CD14-positive monocyte (primary cell): ENCODE measurements around the gene ORC3. TPM values are rescaled to one million over a fixed set of nuclear protein-coding genes. Genes with fewer than 3 reads are reported as not detected.
"Not testable (repeated sequence)": the region's sequence is repeated elsewhere in the genome, so short reads cannot be mapped to it uniquely, and the experiment has no call there.

Experiments used
- DNase-seq, 3 donors: peaks; one replicate each; pipeline ENCODE4 v3.0.0-alpha.2; 2011 to 2022
- H2AFZ ChIP-seq: 2 replicates; pipeline ENCODE4 v1.6.0; 2012; ENCODE audit warnings: mild to moderate bottlenecking, low read depth, low read length, inconsistent platforms; ENCODE audit not compliant: insufficient read depth, poor library complexity, severe bottlenecking
- H3K27ac ChIP-seq, 2 donors: 1 replicate in 1 of 2; 2 replicates in 1 of 2; pipeline ENCODE4 v1.5.1; 2012 to 2013; ENCODE audit warnings: low read length in 2 of 2, control low read depth in 1 of 2, inconsistent platforms in 1 of 2, low read depth in 1 of 2, mild to moderate bottlenecking in 1 of 2
- H3K27me3 ChIP-seq, 2 donors: one replicate each; pipeline versions ENCODE4 v1.6.0 to v1.6.1; 2011 to 2013; ENCODE audit warnings: low read length in 2 of 2; ENCODE audit not compliant: control insufficient read depth in 2 of 2, insufficient read depth in 2 of 2
- H3K36me3 ChIP-seq, 2 donors: replicated peaks in 1 of 2; 1 replicate in 1 of 2; 2 replicates in 1 of 2; pipeline versions ENCODE4 v1.5.1 to v1.6.1; 2012 to 2013; ENCODE audit warnings: low read length in 2 of 2, control low read depth in 1 of 2, inconsistent platforms in 1 of 2, mild to moderate bottlenecking in 1 of 2; ENCODE audit not compliant: insufficient read depth in 2 of 2, control insufficient read depth in 1 of 2
- H3K4me1 ChIP-seq, 2 donors: 1 replicate in 1 of 2; 2 replicates in 1 of 2; pipeline versions ENCODE4 v1.5.1 to v1.6.1; 2012 to 2013; ENCODE audit warnings: low read length in 2 of 2, control low read depth in 1 of 2, inconsistent platforms in 1 of 2, mild to moderate bottlenecking in 1 of 2, moderate library complexity in 1 of 2; ENCODE audit not compliant: insufficient read depth in 2 of 2, control insufficient read depth in 1 of 2
- H3K4me2 ChIP-seq: replicated peaks from 2 replicates; pipeline ENCODE3; 2012; ENCODE audit warnings: low read length, moderate library complexity, mild to moderate bottlenecking; ENCODE audit not compliant: poor library complexity, severe bottlenecking; ENCODE audit errors: extremely low read depth
- H3K4me3 ChIP-seq, 3 experiments: fragments of 200-600 bp in 1 of 3; sonication (generic) in 1 of 3; replicated peaks in 1 of 3; 1 replicate in 2 of 3; 2 replicates in 1 of 3; pipeline ENCODE4 v1.5.1; 2011 to 2013; ENCODE audit warnings: low read length in 3 of 3, mild to moderate bottlenecking in 3 of 3, control low read depth in 2 of 3, low read depth in 2 of 3, inconsistent platforms in 1 of 3, moderate library complexity in 1 of 3
- H3K79me2 ChIP-seq: 2 replicates; pipeline ENCODE4 v1.6.0; 2012; ENCODE audit warnings: mild to moderate bottlenecking, control low read depth, inconsistent platforms, low read length, moderate library complexity; ENCODE audit not compliant: insufficient read depth
- H3K9ac ChIP-seq: 2 replicates; pipeline ENCODE4 v1.6.0; 2017; ENCODE audit warnings: low read length, mild to moderate bottlenecking; ENCODE audit not compliant: insufficient read depth, poor library complexity, severe bottlenecking
- H3K9me3 ChIP-seq, 2 donors: replicated peaks in 1 of 2; 1 replicate in 1 of 2; 2 replicates in 1 of 2; pipeline versions ENCODE4 v1.5.1 to v1.6.1; 2012 to 2013; ENCODE audit warnings: low read length in 2 of 2, control low read depth in 1 of 2; ENCODE audit not compliant: control insufficient read depth in 1 of 2, insufficient read depth in 1 of 2
- H4K20me1 ChIP-seq: 2 replicates; pipeline ENCODE4 v1.6.0; 2012; ENCODE audit warnings: mild to moderate bottlenecking, low read length, control low read depth, moderate library complexity; ENCODE audit not compliant: insufficient read depth
- H3K27ac Mint-ChIP-seq, 7 donors: one replicate each; pipeline ENCODE4 v1.8.0; 2020; ENCODE audit warnings: mild to moderate bottlenecking in 7 of 7, mixed read lengths in 7 of 7, moderate library complexity in 6 of 7, inconsistent platforms in 2 of 7
- H3K27me3 Mint-ChIP-seq, 3 donors: one replicate each; pipeline ENCODE4 v1.8.0; 2021 to 2022; ENCODE audit warnings: low read depth in 3 of 3, mild to moderate bottlenecking in 3 of 3, mixed read lengths in 3 of 3, moderate library complexity in 3 of 3, inconsistent platforms in 1 of 3
- H3K36me3 Mint-ChIP-seq, 2 donors: one replicate each; pipeline ENCODE4 v1.8.0; 2020; ENCODE audit warnings: mixed read lengths in 2 of 2, inconsistent platforms in 1 of 2, mild to moderate bottlenecking in 1 of 2
- H3K4me1 Mint-ChIP-seq: one replicate; pipeline ENCODE4 v1.8.0; 2020; ENCODE audit warnings: mild to moderate bottlenecking, mixed read lengths
- H3K4me3 Mint-ChIP-seq, 2 donors: one replicate each; pipeline ENCODE4 v1.8.0; 2020; ENCODE audit warnings: mild to moderate bottlenecking in 2 of 2, mixed read lengths in 2 of 2, moderate library complexity in 1 of 2
- H3K9me3 Mint-ChIP-seq, 7 donors: one replicate each; pipeline ENCODE4 v1.8.0; 2020 to 2022; ENCODE audit warnings: mixed read lengths in 7 of 7, mild to moderate bottlenecking in 6 of 7, moderate library complexity in 6 of 7, inconsistent platforms in 2 of 7
- WGBS: methylation state at CpG from one replicate; pipeline ENCODE4 v1.1.5; 2013; ENCODE audit warnings: missing lambda C conversion rate; ENCODE audit not compliant: insufficient coverage; 5-methylcytosine and 5-hydroxymethylcytosine counted together
- intact Hi-C, 2 donors: fragments of 100-400 bp; cut with micrococcal nuclease; formaldehyde crosslinking; loops; one replicate each; pipeline versions ENCODE4 v1.15.0 to v1.15.1; 2023
- polyA plus RNA-seq, 3 donors: library from polyadenylated mRNA; depleted of rRNA in 1 of 3; unstranded in 2 of 3; stranded (reverse) in 1 of 3; fragments of 300-500 nt in 2 of 3; fragments of >200 nt in 1 of 3; fragmentation: Illumina TruSeq in 2 of 3; gene quantifications; 1 replicate in 2 of 3; 2 replicates in 1 of 3; pipeline ENCODE4 v1.2.3, GENCODE V29; 2012 to 2021
- TF ChIP-seq, protein P1 (sequence below): fragments of 200-600 bp; IDR thresholded peaks from one replicate; pipeline ENCODE4 v1.8.0; 2022; ENCODE audit warnings: antibody characterized with exemption, mild to moderate bottlenecking

ORC3 gene
- polyA plus RNA-seq, 3 donors: 9.1 to 20.7 (median 16.2) TPM

GRCh38 chr6:87710090-87710489 lies 120.2 kb downstream of the ORC3 start:
- Histone ChIP-seq H3K4me3 (no peak overlapping the region), H4K20me1 (no peaks in the 10 kb centered on the region), H3K4me1 (peaks cover 11% of the 10 kb centered on the region in 2 donors), H3K4me2 (no peak overlapping the region), H2AFZ (no peak overlapping the region), H3K27me3 (no peaks in the 10 kb centered on the region), H3K79me2 (no peaks in the 10 kb centered on the region), H3K36me3 (no peaks in the 10 kb centered on the region), H3K9ac (no peak overlapping the region), H3K27ac (peak overlapping the region in 1 of 2 donors; percentile 20), H3K9me3 (no peaks in the 10 kb centered on the region)
- H3K27me3 Mint-ChIP-seq: no peaks in the 10 kb centered on the region
- TF ChIP-seq, protein P1, sequence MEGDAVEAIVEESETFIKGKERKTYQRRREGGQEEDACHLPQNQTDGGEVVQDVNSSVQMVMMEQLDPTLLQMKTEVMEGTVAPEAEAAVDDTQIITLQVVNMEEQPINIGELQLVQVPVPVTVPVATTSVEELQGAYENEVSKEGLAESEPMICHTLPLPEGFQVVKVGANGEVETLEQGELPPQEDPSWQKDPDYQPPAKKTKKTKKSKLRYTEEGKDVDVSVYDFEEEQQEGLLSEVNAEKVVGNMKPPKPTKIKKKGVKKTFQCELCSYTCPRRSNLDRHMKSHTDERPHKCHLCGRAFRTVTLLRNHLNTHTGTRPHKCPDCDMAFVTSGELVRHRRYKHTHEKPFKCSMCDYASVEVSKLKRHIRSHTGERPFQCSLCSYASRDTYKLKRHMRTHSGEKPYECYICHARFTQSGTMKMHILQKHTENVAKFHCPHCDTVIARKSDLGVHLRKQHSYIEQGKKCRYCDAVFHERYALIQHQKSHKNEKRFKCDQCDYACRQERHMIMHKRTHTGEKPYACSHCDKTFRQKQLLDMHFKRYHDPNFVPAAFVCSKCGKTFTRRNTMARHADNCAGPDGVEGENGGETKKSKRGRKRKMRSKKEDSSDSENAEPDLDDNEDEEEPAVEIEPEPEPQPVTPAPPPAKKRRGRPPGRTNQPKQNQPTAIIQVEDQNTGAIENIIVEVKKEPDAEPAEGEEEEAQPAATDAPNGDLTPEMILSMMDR: no peak
- peak; percentile 70 to 79 (median 71) for DNase-seq
- H3K4me1 Mint-ChIP-seq: peaks cover 24% of the 10 kb centered on the region
- peak overlapping the region in 5 of 7 donors; percentile 20 to 84 (median 61) for H3K27ac Mint-ChIP-seq
- H3K4me3 Mint-ChIP-seq: no peak overlapping the region
- no peaks in the 10 kb centered on the region for H3K9me3 Mint-ChIP-seq
- intact Hi-C loops: no loop called here
- H3K36me3 Mint-ChIP-seq: no peaks in the 10 kb centered on the region
- 63% methylated on average over 2 of the region's 3 CpGs for WGBS

- H3K27ac ChIP-seq, H3K4me3 Mint-ChIP-seq, H4K20me1 ChIP-seq, H2AFZ ChIP-seq, H3K79me2 ChIP-seq, DNase-seq, H3K27me3 ChIP-seq, H3K9ac ChIP-seq, H3K27me3 Mint-ChIP-seq, H3K9me3 Mint-ChIP-seq, H3K9me3 ChIP-seq, H3K36me3 Mint-ChIP-seq, H3K4me2 ChIP-seq, H3K4me3 ChIP-seq, H3K27ac Mint-ChIP-seq, H3K36me3 ChIP-seq, intact Hi-C loops: not testable (repeated sequence)
- peaks cover 19 to 24% of the 10 kb centered on the region in 2 donors for H3K4me1 ChIP-seq
- 100% methylated on average over 1 of the region's 3 CpGs for WGBS
- H3K4me1 Mint-ChIP-seq: peaks cover 28% of the 10 kb centered on the region
Observed at GRCh38 chr6:87712713-87713112, 122.8 kb downstream of the ORC3 start.
